ENCODE results near the gene MALRD1.

The MALRD1 gene

GRCh38 chr10:19658131-19658530 lies 609.5 kb downstream of the MALRD1 start:
- Histone ChIP-seq H3K9me3 (ENCODE audit: low read length) (no peaks in the 10 kb centered on the region), H3K27me3 (ENCODE audit: control insufficient read depth in 1 of 2, insufficient read depth in 2 of 2, low read length in 2 of 2) (no peaks in the 10 kb centered on the region), H3K9ac (ENCODE audit: low read length) (no peak overlapping the region), H3K4me3 (ENCODE audit: low read depth in 1 of 2, low read length in 2 of 2) (no peak overlapping the region), H3K27ac (ENCODE audit: low read depth, low read length) (no peak overlapping the region), H3K4me1 (ENCODE audit: insufficient read depth, low read length) (peaks cover 6% of the 10 kb centered on the region), H3K36me3 (ENCODE audit: insufficient read depth, low read length) (no peaks in the 10 kb centered on the region)

DNA sequence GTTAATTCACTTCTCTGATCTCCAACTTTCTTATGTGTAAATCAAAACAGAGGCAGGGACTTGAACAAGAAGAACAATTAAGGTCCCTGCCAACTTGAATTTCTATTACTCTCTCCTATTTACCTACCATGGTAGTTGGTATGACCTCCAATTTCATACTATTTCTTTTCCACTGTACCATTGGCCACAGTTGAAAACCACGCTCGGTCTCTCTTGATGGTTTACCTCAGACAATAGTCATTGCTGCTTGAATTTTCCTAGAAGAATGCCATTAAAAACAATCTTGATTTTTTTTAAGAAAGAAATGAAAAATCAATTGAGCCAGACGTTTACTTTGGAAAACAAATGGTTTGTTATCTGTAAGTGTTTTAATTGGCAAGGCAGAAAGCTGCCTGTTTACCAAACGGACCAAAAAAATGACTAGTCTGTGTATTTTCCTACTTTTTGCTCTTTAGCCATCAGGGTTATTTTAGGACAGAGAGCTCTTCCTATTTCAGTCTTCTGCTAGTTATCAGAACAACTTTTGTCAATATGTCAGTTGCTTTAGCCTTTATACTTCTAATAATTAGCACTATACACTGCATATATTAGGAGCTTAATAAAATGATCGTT lies 610.1 kb downstream of the MALRD1 start:
- Histone ChIP-seq H3K4me3 (ENCODE audit: low read depth in 1 of 2, low read length in 2 of 2) (no peak overlapping the region), H3K9ac (ENCODE audit: low read length) (no peak overlapping the region), H3K27ac (ENCODE audit: low read depth, low read length) (no peak overlapping the region), H3K9me3 (ENCODE audit: low read length) (no peaks in the 10 kb centered on the region), H3K36me3 (ENCODE audit: insufficient read depth, low read length) (no peaks in the 10 kb centered on the region), H3K27me3 (ENCODE audit: control insufficient read depth in 1 of 2, insufficient read depth in 2 of 2, low read length in 2 of 2) (no peaks in the 10 kb centered on the region), H3K4me1 (ENCODE audit: insufficient read depth, low read length) (peaks cover 5% of the 10 kb centered on the region)

- H3K27ac ChIP-seq (ENCODE audit: low read depth, low read length): no peak overlapping the region
- H3K9me3 ChIP-seq (ENCODE audit: low read length): no peaks in the 10 kb centered on the region
- H3K27me3 ChIP-seq (ENCODE audit: control insufficient read depth in 1 of 2, insufficient read depth in 2 of 2, low read length in 2 of 2): no peaks in the 10 kb centered on the region
- no peak overlapping the region for H3K4me3 ChIP-seq (ENCODE audit: low read depth in 1 of 2, low read length in 2 of 2)
- H3K9ac ChIP-seq (ENCODE audit: low read length): no peak overlapping the region
- no peaks in the 10 kb centered on the region for H3K36me3 ChIP-seq (ENCODE audit: insufficient read depth, low read length)
- H3K4me1 ChIP-seq (ENCODE audit: insufficient read depth, low read length): no peaks in the 10 kb centered on the region
Measured at GRCh38 chr10:19659920-19660655, 611.5 kb downstream of the MALRD1 start.

DNA sequence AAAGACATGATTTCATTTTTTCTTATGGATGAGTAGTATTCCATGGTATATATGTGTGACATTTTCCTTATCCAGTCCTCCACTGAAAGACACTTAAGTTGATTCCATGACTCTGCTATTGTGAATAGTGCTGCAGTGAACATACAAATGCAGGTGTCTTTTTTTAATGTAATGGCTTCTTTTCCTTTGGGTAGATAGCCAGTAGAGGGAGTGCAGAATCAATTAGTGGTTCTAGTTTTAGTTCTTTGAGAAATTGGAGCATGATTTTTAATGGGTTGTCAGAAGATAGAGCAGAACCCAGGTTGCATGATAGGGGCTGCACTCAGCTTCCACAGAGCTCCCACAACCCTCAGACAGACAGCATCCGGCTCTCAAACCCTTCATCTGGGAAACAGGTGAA lies 614.7 kb downstream of the MALRD1 start:
- no peaks in the 10 kb centered on the region for H3K4me1 ChIP-seq (ENCODE audit: insufficient read depth, low read length)
- H3K9me3 ChIP-seq (ENCODE audit: low read length): no peaks in the 10 kb centered on the region
- no peak overlapping the region for H3K27ac ChIP-seq (ENCODE audit: low read depth, low read length)
- no peaks in the 10 kb centered on the region for H3K36me3 ChIP-seq (ENCODE audit: insufficient read depth, low read length)
- no peaks in the 10 kb centered on the region for H3K27me3 ChIP-seq (ENCODE audit: control insufficient read depth in 1 of 2, insufficient read depth in 2 of 2, low read length in 2 of 2)
- H3K4me3 ChIP-seq (ENCODE audit: low read depth in 1 of 2, low read length in 2 of 2): no peak overlapping the region
- no peak overlapping the region for H3K9ac ChIP-seq (ENCODE audit: low read length)

DNA sequence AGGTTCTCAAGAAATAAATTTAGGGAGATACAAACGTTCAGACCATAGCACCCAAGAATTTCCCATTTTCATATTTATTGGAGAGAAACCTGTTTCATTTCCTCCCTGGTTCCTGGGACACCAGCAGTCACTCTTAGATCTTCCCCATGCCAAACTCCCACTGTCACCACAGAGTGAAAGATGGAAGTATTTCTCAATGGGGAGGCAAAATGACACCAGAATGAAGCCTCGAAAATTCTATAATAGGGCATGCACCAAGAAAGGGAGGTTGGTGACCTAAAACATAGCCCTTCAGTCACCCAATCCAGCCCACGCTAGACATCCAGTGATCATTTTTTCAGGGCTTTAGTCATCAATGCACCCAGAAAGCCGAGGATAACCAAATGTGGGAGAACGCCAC lies 619.5 kb downstream of the MALRD1 start:
- no peaks in the 10 kb centered on the region for H3K4me1 ChIP-seq (ENCODE audit: insufficient read depth, low read length)
- no peaks in the 10 kb centered on the region for H3K36me3 ChIP-seq (ENCODE audit: insufficient read depth, low read length)
- H3K9ac ChIP-seq (ENCODE audit: low read length): no peak overlapping the region
- no peak overlapping the region for H3K27ac ChIP-seq (ENCODE audit: low read depth, low read length)
- no peaks in the 10 kb centered on the region for H3K9me3 ChIP-seq (ENCODE audit: low read length)
- H3K27me3 ChIP-seq (ENCODE audit: control insufficient read depth in 1 of 2, insufficient read depth in 2 of 2, low read length in 2 of 2): no peaks in the 10 kb centered on the region
- H3K4me3 ChIP-seq (ENCODE audit: low read depth in 1 of 2, low read length in 2 of 2): no peak overlapping the region

- Histone ChIP-seq H3K36me3 (ENCODE audit: insufficient read depth, low read length) (no peaks in the 10 kb centered on the region), H3K9me3 (ENCODE audit: low read length) (no peaks in the 10 kb centered on the region), H3K4me1 (ENCODE audit: insufficient read depth, low read length) (no peaks in the 10 kb centered on the region)
Measured at GRCh38 chr10:19676063-19676462, 627.5 kb downstream of the MALRD1 start.

DNA sequence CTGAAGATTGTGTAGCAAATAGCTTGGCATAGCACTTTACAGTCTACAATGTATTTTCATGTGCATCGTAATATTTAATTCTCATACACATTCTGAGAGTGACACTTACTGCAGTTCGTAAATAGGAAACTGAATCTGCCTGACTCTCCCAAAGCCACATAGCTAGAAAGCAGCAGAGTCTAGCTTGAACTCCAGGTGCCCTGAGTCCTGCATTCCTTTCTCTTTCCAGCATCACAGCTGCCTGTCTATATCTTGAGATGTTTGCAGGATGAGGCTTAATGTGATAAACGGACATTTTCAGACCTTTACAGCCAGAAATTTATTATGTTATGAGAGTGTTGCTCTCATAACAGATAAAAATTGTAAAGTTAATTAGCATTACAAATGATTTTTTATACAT lies 634.8 kb downstream of the MALRD1 start:
- no peak overlapping the region for H3K27ac ChIP-seq (ENCODE audit: low read depth, low read length)

More at GRCh38 chr10:19676063-19676462, 627.5 kb downstream of the MALRD1 start:
- H3K9ac ChIP-seq (ENCODE audit: low read length): no peak overlapping the region
- no peak overlapping the region for H3K4me3 ChIP-seq (ENCODE audit: low read depth in 1 of 2, low read length in 2 of 2)
- H3K27ac ChIP-seq (ENCODE audit: low read depth, low read length): no peak overlapping the region
- H3K27me3 ChIP-seq (ENCODE audit: control insufficient read depth in 1 of 2, insufficient read depth in 2 of 2, low read length in 2 of 2): no peaks in the 10 kb centered on the region

GRCh38 chr10:19683960-19684359 lies 635.4 kb downstream of the MALRD1 start:
- H3K36me3 ChIP-seq (ENCODE audit: insufficient read depth, low read length): no peaks in the 10 kb centered on the region

More for the DNA sequence above, 634.8 kb downstream of the MALRD1 start:
- no peak overlapping the region for H3K4me3 ChIP-seq (ENCODE audit: low read depth in 1 of 2, low read length in 2 of 2)
- no peaks in the 10 kb centered on the region for H3K9me3 ChIP-seq (ENCODE audit: low read length)
- no peaks in the 10 kb centered on the region for H3K27me3 ChIP-seq (ENCODE audit: control insufficient read depth in 1 of 2, insufficient read depth in 2 of 2, low read length in 2 of 2)
- H3K9ac ChIP-seq (ENCODE audit: low read length): no peak overlapping the region
- H3K4me1 ChIP-seq (ENCODE audit: insufficient read depth, low read length): no peaks in the 10 kb centered on the region
- no peaks in the 10 kb centered on the region for H3K36me3 ChIP-seq (ENCODE audit: insufficient read depth, low read length)

DNA sequence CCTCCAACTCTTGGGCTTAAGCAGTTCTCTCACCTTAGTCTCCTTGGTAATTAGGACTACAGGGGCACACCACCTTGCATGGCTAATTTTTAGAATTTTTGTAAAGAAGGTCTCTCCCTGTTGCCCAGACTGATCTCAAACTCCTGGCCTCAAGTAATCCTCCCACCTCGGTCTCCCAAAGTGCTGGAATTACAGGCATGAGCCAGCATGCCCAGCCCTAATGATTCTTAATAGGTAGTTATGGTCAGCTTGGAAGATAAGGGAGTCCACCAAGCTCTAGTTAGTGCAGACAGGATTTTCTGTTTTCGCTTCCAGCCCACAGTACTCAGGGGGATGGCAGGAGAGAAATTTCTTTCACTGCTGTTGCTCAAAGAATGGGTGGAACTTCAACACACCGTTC lies 639.7 kb downstream of the MALRD1 start:
- Histone ChIP-seq H3K4me1 (ENCODE audit: insufficient read depth, low read length) (no peaks in the 10 kb centered on the region), H3K9ac (ENCODE audit: low read length) (no peak overlapping the region), H3K27me3 (ENCODE audit: control insufficient read depth in 1 of 2, insufficient read depth in 2 of 2, low read length in 2 of 2) (no peaks in the 10 kb centered on the region), H3K9me3 (ENCODE audit: low read length) (no peaks in the 10 kb centered on the region), H3K36me3 (ENCODE audit: insufficient read depth, low read length) (no peaks in the 10 kb centered on the region), H3K27ac (ENCODE audit: low read depth, low read length) (no peak overlapping the region), H3K4me3 (ENCODE audit: low read depth in 1 of 2, low read length in 2 of 2) (no peak overlapping the region)

More at GRCh38 chr10:19683960-19684359, 635.4 kb downstream of the MALRD1 start:
- no peaks in the 10 kb centered on the region for H3K27me3 ChIP-seq (ENCODE audit: control insufficient read depth in 1 of 2, insufficient read depth in 2 of 2, low read length in 2 of 2)
- no peak overlapping the region for H3K9ac ChIP-seq (ENCODE audit: low read length)
- H3K27ac ChIP-seq (ENCODE audit: low read depth, low read length): no peak overlapping the region
- no peaks in the 10 kb centered on the region for H3K9me3 ChIP-seq (ENCODE audit: low read length)
- H3K4me3 ChIP-seq (ENCODE audit: low read depth in 1 of 2, low read length in 2 of 2): no peak overlapping the region
- no peaks in the 10 kb centered on the region for H3K4me1 ChIP-seq (ENCODE audit: insufficient read depth, low read length)

DNA sequence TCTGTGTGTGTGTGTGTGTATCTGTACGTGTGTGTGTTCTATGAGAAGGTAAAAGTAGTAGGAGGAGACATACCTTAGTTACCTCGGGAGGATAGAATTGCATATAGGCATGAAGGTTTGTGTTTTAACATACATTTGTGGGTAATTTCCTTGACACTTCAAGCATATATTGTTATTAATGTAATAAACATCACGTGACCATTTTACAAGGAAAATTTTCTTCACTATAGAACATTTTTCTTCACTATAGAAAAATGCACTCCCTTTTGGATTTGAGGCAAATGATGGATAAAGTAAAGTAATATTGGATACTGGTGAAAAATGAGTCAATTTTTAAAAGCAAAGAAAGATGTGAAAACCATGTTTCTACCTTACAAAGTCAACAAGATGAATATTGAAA lies 640.6 kb downstream of the MALRD1 start:
- Histone ChIP-seq H3K36me3 (ENCODE audit: insufficient read depth, low read length) (no peaks in the 10 kb centered on the region), H3K9ac (ENCODE audit: low read length) (no peak overlapping the region), H3K4me1 (ENCODE audit: insufficient read depth, low read length) (no peaks in the 10 kb centered on the region), H3K9me3 (ENCODE audit: low read length) (no peaks in the 10 kb centered on the region), H3K27me3 (ENCODE audit: control insufficient read depth in 1 of 2, insufficient read depth in 2 of 2, low read length in 2 of 2) (no peaks in the 10 kb centered on the region), H3K27ac (ENCODE audit: low read depth, low read length) (no peak overlapping the region), H3K4me3 (ENCODE audit: low read depth in 1 of 2, low read length in 2 of 2) (no peak overlapping the region)

DNA sequence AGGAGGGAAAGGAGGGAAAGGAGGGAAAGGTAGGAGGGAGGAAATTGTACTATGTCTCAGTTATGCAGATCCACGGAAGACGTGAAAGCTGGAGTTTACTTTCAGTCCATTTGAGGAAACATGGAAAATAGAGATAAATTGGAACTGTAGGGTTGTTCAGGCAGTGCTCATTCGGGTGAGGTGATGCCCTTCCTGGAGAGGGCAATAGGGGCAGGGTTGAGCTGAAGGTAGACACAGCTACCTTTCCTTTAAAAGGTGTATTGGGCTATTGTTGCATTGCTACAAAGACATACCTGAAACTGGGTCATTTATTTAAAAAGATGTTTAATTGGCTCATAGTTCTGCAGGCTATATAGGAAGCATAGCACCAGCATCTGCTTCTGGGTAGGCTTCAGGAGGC lies 650.7 kb downstream of the MALRD1 start:
- Histone ChIP-seq H3K27ac (ENCODE audit: low read depth, low read length) (no peak overlapping the region), H3K4me1 (ENCODE audit: insufficient read depth, low read length) (no peaks in the 10 kb centered on the region)

More for the DNA sequence above, 650.7 kb downstream of the MALRD1 start:
- H3K27me3 ChIP-seq (ENCODE audit: control insufficient read depth in 1 of 2, insufficient read depth in 2 of 2, low read length in 2 of 2): no peaks in the 10 kb centered on the region
- no peak overlapping the region for H3K4me3 ChIP-seq (ENCODE audit: low read depth in 1 of 2, low read length in 2 of 2)
- H3K36me3 ChIP-seq (ENCODE audit: insufficient read depth, low read length): no peaks in the 10 kb centered on the region
- H3K9ac ChIP-seq (ENCODE audit: low read length): no peak overlapping the region
- H3K9me3 ChIP-seq (ENCODE audit: low read length): no peaks in the 10 kb centered on the region

All from muscle layer of colon (tissue), 2 donors.